Right kidney (tissue), 1 donor: Measurements from ENCODE around the gene TESPA1.
"Not testable (repeated sequence)": the region's sequence is repeated elsewhere in the genome, so short reads cannot be mapped to it uniquely, and the experiment has no call there.

Source experiments
- DNase-seq: peaks from one replicate; pipeline ENCODE4 v3.0.0-alpha.2; 2016

The TESPA1 gene

DNA sequence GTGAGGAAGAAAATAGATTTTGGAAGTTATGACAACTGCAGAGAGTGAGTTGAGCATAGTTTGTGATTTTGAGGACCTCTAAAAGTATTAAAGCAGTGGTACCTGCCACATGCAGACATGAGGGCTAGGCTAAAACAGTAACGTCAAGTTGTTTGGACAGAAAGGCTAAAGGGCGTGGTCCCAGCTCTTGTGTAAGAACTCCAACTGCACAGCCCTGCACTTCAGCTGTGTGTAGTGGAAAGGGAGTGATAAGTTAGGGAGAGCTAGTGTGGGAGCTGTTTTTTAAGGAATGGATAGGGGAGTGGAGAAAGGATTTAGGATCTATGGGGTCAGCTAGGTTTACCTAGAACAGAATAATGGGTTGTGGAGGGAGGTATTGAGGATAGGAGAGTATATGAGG is 39.5 kb downstream of the TESPA1 start:
- DNase-seq = no peak

DNA sequence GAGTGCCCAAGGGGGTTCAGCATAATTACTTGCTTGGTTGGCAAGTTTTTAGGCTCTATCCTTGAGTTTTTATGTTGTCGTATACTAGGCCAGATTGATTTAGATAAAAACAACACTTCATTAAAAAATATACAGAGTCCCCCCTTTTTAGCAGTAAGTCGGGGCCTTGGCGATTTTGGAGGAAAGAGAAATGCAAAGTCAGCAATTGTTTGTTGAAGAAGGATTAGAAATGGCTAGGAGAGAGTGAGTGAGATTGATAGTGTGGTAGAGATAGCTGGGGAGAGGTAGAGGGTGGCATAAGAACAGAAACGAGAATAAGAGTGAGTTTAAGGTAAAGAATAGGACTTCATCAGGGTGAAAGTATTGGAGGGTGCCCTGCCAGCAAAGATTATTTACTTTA is 41.3 kb downstream of the TESPA1 start:
- not testable (repeated sequence) for DNase-seq

DNA sequence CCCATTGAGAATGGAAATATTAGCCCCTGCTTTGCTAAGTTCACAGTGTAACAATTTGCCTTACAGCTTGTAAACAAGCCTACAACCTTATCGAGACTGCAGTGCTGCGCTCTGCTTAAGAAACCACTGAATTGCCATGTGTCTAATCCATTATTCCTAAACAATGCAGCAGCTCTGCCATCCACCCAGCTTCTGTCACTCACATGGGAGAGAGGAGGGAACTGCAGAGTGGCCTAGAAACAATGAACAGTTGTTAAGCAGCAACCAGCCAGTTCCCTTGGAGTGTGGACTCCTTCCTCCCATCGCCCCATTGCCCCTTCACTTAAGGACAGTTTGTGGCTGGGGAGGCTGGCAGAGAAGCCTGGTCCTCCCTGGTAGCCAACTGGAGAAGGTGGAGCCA is 42.9 kb downstream of the TESPA1 start:
- DNase-seq = no peak

DNA sequence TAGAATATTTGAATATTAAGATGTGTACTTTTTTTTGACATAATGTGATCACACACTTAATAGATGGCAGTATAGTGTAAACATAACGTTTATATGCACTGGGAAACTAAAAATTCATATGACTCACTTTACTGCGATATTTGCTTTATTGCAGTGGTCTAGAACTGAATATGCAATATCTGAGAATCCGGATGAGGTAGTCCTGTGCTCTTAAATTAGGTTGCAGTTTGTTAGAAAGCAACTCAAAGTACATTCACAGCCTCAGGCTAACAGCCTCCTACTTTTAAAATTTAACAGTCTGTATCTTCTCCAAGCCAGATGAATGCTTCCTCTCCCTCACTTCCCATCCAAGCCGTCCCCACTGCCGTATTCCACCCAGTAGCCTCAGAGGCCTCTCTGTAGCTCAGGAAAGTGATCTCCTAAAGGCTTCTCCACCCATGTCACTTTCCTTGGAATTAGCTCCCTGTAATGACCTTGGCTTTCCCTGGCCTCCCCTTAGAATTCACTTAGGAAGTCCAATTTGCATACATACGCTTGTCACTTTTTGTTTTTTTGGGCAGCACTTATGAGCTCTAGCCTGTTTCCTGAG is 43.7 kb downstream of the TESPA1 start:
- no peak for DNase-seq

DNA sequence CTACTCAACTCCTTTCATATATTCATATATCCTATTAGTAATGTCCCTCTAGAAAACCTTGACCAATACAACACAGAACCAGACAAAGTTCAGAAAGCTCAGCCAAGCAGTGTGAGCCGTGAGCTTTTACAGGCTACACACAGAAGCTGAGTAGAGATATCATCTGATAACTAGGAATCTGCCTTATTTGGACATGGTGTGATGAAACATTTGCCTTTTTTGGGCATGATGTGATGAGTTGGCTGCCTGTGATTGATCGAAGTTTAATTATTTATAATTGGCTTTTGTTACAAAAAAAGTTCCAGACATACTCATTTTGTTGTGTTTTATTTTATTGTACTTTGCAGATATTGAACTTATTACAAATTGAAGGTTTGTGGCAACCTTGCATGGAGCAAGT is 46.6 kb downstream of the TESPA1 start:
- no peak for DNase-seq

DNA sequence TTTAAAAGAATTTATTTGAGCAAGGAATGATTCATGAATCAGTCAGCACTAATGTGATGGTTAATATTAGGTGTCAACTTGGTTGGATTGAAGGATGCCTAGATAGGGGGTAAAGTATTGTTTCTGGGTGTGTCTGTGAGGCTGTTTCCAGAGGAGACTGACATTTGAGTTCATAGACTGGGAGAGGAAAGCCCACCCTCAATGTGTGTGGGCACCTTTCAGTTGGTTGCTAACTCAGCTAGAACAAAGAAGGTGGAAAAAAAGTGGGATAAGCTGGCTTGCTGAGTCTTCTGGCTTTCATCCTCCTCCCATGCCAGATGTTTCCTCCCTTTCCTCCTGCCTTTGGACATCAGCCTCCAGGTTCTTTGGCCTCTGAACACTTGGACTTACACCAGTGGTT is 47.2 kb downstream of the TESPA1 start:
- DNase-seq = no peak

DNA sequence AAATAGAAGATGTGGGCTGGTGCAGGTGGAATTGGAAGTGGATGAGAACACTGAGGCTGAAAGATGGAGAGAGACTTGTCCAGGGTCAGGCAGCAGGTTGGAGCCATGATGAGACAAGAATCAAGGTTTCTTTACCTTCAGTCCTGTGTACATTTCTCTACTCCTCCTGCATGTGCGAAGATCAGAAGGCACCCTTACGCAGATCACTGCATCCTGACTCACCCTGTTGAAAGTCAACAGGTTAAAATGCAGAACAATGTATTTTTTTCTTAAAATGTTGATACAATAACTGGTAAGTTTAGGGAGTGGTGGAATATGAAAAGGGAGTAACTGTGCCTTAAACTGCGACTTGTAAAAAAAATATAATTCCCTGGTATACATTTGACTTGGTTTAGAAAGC is 47.8 kb downstream of the TESPA1 start:
- DNase-seq = no peak

DNA sequence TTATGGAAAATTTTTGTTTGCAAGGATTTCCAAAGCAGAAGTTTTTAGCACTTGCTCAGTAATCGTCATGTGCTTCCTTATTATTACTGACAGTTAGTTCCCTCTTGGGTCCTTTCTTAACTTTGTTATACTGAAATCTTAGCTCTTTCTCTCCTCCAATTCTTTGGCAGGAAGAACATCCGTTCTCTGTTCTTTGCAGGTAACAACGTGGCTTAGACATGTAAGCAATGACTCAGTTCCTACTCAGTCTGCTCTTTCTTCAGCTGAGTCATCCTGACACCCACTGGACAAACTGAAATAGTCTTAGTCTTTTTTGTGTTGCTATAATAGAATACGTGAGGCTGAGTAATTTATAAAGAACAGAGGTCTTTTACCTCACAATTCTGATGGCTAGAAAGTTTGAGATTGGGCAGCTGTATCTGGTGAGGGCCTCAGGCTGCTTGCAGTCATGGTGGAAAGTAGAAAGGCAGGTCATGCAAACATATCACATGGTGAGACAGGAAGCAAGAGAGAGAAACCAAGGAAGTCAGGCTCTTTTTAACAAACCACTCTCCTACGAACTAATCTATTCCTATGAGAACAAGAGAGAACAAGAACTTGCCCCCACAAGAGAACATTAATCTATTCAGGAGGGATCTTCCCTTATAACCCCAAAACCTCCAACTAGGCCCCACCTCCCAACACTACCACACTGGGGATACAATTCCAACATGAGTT is 49.2 kb downstream of the TESPA1 start:
- no peak for DNase-seq

DNA sequence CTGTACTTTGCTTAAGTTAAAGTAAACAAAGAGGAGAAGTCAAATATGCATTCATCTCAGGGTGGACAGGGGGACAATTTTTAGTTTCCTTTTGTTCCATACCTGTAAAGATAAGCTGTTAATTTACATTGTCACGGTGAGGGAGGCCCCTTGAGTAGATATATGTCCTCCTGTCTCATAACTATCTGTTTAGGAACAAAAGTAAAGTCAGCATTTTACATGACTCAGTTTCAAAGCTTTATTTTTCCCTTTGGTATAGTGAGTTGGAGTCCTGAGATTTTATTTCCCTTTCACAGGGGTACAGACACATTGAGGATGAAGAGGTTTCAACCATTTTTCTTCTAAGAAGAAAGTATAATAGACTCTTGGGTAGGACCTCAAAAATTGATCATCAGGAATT is 50.1 kb downstream of the TESPA1 start:
- no peak for DNase-seq

DNA sequence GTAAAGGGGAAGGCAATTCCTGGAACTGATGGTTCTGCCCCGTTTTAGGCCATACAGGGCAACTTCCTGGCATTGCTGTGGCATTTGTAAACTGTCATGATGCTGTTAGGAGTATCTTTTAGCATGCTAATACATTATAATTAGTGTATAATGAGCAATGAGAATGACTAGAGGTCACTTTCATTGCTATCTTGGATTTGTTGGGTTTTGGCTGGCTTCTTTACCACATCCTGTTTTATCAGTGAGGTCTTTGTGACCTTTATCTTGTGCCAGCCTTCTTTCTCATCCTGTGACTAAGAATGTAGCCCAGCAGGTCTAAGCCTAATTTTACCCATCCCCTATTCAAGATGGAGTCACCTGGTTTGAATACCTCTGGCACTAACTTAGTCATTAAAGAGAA is 51.2 kb downstream of the TESPA1 start:
- no peak for DNase-seq

DNA sequence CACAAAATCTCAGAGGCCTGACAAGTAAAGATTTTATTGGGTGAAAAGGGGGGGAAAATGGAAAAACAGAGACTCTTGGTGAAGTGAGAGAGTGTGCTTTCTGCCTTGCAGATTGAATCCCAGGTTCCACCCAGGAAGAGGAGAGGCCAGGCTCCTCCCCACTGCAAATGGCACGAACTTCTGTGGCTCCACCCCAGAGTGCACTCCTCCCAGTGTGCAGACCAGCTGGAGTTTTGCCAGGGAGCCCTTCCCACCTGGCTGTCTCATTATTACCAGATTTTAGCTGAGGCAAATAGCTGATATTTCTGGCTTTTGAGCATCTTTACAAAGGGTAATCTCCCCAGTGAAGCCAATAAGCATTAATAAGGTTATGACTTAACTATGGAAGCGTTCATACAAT is 51.9 kb downstream of the TESPA1 start:
- DNase-seq = no peak

DNA sequence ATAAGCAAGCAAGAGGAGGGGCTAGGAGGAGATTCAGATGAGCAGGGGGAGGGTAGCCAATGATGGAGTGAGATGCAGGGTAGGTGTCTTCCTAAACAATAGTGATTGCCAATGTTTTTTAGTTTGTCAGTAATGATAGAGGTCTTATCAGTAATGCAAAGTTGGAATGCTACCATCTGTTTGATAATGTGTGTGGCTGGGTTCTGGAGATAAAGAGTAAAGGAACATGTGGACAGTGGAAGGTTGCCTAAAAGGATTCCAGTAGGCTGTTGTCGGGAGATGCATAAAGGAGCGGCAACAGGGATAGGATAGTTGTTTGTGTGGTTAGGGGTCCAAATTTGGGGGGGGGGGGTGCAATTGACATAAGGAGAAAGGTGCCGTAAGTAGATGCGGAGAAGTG is 52.5 kb downstream of the TESPA1 start:
- DNase-seq = no peak

DNA sequence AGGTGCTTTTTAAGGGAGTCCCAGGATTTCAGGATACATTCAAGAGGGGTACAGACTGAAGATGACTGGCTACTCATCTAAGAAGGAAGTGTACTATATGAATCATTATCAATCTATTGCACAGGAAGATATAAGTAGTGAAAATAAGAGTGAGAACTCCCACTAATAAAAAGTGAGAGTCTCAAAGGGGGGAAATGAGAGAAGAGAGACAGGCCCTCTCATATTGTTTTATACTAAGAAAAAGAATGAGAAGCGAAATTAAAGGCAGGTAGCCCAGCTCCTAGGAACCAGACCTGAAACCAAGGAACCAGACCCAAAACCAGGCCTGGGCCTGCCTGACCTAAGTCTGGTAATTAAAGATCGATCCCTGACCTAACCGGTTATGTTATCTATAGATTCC is 54.6 kb downstream of the TESPA1 start:
- no peak for DNase-seq

DNA sequence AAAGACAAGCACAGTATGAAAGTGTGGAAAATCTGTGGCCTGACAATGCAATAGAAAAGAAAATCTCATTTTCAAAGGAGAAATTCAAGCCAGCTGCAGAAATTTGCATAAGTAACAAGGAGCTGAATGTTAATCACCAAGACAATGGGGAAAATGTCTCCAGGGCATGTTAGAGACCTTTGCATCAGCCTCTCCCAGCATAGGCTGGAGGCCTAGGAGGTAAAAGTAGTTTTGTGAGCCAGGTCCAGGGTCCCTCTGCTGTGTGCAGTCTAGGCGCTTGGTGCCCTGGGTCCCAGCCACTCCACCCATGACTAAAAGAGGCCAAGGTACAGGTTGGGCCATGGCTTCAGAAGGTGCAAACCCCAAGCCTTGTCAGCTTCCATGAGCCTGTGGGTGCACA is 58.3 kb downstream of the TESPA1 start:
- no peak for DNase-seq

DNA sequence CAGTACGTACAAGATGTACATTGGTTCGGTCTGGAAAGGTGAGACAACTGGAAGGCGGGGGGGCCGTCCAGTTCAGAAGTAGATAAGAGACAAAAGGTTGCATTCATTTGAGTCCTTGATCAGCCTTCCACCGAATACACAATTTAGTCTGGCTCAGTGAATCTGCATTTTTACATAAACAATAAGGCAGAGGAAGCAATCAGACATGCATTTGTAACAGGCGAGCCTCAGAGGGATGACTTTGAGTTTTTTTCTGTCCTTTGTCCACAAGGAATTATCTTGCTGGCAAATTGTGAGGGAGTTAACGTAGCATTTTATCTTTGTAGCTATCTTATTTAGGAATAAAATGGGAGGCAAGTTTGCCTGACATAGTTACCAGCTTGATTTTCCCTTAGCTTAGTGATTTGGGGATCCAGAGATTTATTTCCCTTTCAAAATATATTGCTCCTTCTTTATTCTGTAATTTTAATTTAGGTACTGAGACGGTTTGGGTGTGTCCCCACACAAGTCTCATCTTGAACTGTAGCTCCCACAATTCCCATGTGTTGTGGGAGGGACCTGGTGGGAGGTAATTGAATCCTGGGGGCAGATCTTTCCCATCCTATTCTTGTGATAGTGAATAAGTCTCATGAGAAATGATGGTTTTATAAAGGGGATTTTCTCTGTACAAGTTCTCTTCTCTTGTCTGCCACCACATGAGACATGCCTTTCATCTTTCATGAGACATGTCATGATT is 59.4 kb downstream of the TESPA1 start:
- no peak for DNase-seq

DNA sequence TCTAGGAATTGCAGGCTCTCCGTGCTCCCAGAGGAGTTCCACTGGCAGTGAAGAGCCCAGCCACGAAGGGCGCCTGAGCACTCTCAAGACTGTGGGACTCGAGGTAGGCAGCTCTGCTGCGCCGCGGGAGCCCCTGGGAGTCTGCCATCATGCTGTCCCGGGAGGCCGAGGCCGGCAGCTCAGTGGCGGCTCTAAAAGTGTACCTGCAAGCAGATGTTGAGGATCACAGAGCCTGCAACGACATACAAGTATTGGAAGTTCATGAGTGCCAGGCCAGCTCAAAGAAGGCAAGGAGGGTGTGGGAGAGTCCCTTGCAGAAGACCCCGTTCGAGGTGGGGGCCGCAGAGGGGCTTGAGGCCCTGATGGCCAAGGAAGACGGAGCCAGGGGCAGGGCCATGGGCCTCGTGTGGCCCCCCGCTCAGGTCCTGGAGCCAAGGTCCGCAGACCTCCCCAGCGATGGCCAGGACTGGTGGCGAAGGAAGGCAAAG is 67.5 kb downstream of the TESPA1 start:
- no peak for DNase-seq
